ENCODE measurements around the gene PIK3IP1. TPM values are rescaled to one million over a fixed set of nuclear protein-coding genes. Genes with fewer than 3 reads are reported as not detected.

PIK3IP1 gene
- total RNA-seq, 6 experiments from 2014 or later: 8.3 to 11.3 (median 8.9) TPM

GRCh38 chr22:31332010-31332409 is 39.7 kb upstream of the PIK3IP1 start:
- Mint-ChIP-seq H3K27ac (no peak overlapping the region), H3K4me3 (no peak overlapping the region), H3K4me1 (ENCODE audit: low read depth) (peaks cover 39% of the 10 kb centered on the region), H3K9me3 (no peaks in the 10 kb centered on the region), H3K27me3 (ENCODE audit: insufficient read depth) (no peaks in the 10 kb centered on the region), H3K36me3 (ENCODE audit: low read depth) (peaks cover 29% of the 10 kb centered on the region)
- TF ChIP-seq CTCF (IDR thresholded peaks at IDR 0.05): no peak
- DNase-seq: no peak

GRCh38 chr22:31329453-31330215 is 37.3 kb upstream of the PIK3IP1 start:
- no peak for DNase-seq
- H3K4me3 Mint-ChIP-seq: no peak overlapping the region
- no peaks in the 10 kb centered on the region; the same call in 1 of the 2 replicates for H3K27me3 Mint-ChIP-seq (ENCODE audit: insufficient read depth)
- TF ChIP-seq CTCF (IDR thresholded peaks at IDR 0.05): no peak
- peaks cover 26% of the 10 kb centered on the region for H3K36me3 Mint-ChIP-seq (ENCODE audit: low read depth)
- H3K4me1 Mint-ChIP-seq (ENCODE audit: low read depth): peaks cover 36% of the 10 kb centered on the region
- H3K27ac Mint-ChIP-seq: no peak overlapping the region
- no peaks in the 10 kb centered on the region for H3K9me3 Mint-ChIP-seq

GRCh38 chr22:31329029-31329428 is 36.7 kb upstream of the PIK3IP1 start:
- H3K36me3 Mint-ChIP-seq (ENCODE audit: low read depth): peaks cover 21% of the 10 kb centered on the region

GRCh38 chr22:31328544-31328960 is 36.3 kb upstream of the PIK3IP1 start:
- no peak for DNase-seq
- Mint-ChIP-seq H3K4me3 (no peak overlapping the region), H3K36me3 (ENCODE audit: low read depth) (peaks cover 17% of the 10 kb centered on the region), H3K27me3 (ENCODE audit: insufficient read depth) (no peaks in the 10 kb centered on the region; the same call in 1 of the 2 replicates), H3K4me1 (ENCODE audit: low read depth) (peaks cover 31% of the 10 kb centered on the region), H3K27ac (no peak overlapping the region), H3K9me3 (no peaks in the 10 kb centered on the region)
- no peak for TF ChIP-seq CTCF (IDR thresholded peaks at IDR 0.05)

More at GRCh38 chr22:31329029-31329428, 36.7 kb upstream of the PIK3IP1 start:
- Mint-ChIP-seq H3K4me3 (no peak overlapping the region), H3K9me3 (no peaks in the 10 kb centered on the region), H3K4me1 (ENCODE audit: low read depth) (peaks cover 35% of the 10 kb centered on the region), H3K27me3 (ENCODE audit: insufficient read depth) (no peaks in the 10 kb centered on the region; the same call in 1 of the 2 replicates), H3K27ac (no peak overlapping the region)
- no peak for TF ChIP-seq CTCF (IDR thresholded peaks at IDR 0.05)
- peak; percentile 16 for DNase-seq

- TF ChIP-seq CTCF (IDR thresholded peaks at IDR 0.05): no peak
- no peak overlapping the region for H3K4me3 Mint-ChIP-seq
- no peaks in the 10 kb centered on the region; the same call in 1 of the 2 replicates for H3K27me3 Mint-ChIP-seq (ENCODE audit: insufficient read depth)
- H3K36me3 Mint-ChIP-seq (ENCODE audit: low read depth): peaks cover 14% of the 10 kb centered on the region
- no peak overlapping the region for H3K27ac Mint-ChIP-seq
- peaks cover 26% of the 10 kb centered on the region for H3K4me1 Mint-ChIP-seq (ENCODE audit: low read depth)
- no peaks in the 10 kb centered on the region for H3K9me3 Mint-ChIP-seq
- no peak for DNase-seq
These were observed 35.7 kb upstream of the PIK3IP1 start for GRCh38 chr22:31327806-31328543.
